HepG2 (cell line): ENCODE measurements around the gene KRTAP4-16.

Experiments used
- CHD2 ChIP-seq: IDR thresholded peaks from 2 replicates; pipeline ENCODE4 v1.6.1; 2011; ENCODE audit warnings: low read depth, low read length, improper control_type of control experiment
- CHD4 ChIP-seq: fragments of 200-600 bp; sonication (generic); IDR thresholded peaks from 2 replicates; pipeline ENCODE4 v1.7.0; 2017; ENCODE audit warnings: mild to moderate bottlenecking, low read length, borderline replicate concordance
- ZC3H13 ChIP-seq: sonication (generic); formaldehyde crosslinking; IDR thresholded peaks from 2 replicates; pipeline ENCODE4 v1.8.1; 2023; ENCODE audit warnings: mild to moderate bottlenecking, missing genetic modification reagents, moderate library complexity
- ZNF12 ChIP-seq: sonication (generic); formaldehyde crosslinking; IDR thresholded peaks from 2 replicates; pipeline ENCODE4 v1.5.0; 2020; ENCODE audit warnings: missing genetic modification reagents
- ZNF343 ChIP-seq: sonication (generic); formaldehyde crosslinking; IDR thresholded peaks from 2 replicates; pipeline ENCODE4 v1.4.0; 2020; ENCODE audit warnings: mild to moderate bottlenecking, missing genetic modification reagents
- TF ChIP-seq, protein P1 (sequence below): sonication (generic); formaldehyde crosslinking; IDR thresholded peaks from 2 replicates; pipeline ENCODE4 v1.9.0; 2021; ENCODE audit warnings: missing genetic modification reagents, borderline replicate concordance

DNA sequence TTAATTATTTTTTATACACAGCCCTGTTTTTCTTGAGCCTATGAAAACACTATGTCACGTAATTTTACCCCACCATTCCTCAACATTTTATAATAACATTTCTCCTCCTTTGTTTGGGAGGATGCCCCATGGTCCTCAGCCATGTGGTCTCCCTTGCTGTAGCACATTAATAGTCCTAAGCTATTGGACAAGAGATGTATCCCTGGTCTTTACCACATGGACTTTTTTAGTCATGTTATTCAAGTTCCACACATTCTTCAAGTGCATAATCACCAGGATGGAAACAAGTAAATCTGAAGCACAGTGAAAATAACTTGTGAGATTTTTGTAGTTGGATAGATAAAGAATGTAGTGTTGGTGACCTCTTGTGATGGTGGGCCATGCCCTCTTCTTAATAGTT, 40.0 kb downstream of the KRTAP4-16 start:
- TF ChIP-seq ZNF12 (CRISPR knock-in tag) (no peak), ZC3H13 (no peak), ZNF343 (CRISPR knock-in tag) (no peak), CHD2 (no peak), CHD4 (no peak)
- TF ChIP-seq, protein P1, sequence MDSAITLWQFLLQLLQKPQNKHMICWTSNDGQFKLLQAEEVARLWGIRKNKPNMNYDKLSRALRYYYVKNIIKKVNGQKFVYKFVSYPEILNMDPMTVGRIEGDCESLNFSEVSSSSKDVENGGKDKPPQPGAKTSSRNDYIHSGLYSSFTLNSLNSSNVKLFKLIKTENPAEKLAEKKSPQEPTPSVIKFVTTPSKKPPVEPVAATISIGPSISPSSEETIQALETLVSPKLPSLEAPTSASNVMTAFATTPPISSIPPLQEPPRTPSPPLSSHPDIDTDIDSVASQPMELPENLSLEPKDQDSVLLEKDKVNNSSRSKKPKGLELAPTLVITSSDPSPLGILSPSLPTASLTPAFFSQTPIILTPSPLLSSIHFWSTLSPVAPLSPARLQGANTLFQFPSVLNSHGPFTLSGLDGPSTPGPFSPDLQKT (CRISPR knock-in tag), result no peak
